ENCODE results near the gene DGKD.

DNA sequence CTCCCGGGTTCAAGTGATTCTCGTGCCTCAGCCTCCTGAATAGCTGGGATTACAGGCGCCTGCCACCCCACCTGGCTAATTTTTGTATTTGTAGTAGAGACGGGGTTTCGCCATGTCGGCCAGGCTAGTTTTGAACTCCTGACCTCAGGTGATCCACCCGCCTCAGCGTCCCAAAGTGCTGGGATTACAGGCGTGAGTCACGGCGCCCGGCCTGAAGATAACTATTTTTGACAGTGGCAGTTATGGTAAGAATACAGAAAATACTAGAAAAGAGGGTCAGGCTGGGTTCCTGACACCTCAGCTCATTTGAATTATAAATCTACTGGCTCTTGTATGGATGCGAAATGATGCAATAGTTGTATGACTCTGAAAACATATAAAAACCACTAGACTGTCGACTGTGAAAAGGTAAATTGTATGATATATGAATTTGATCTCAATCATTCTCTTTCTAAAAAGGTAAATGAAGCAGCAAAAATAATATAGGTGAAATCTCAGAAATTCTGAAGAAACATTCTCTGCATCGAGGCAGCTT lies 11.1 kb upstream of the DGKD start:
- no peak for TF ChIP-seq POLR2AphosphoS5 (IDR thresholded peaks at IDR 0.05; ENCODE audit: low read depth, low read length)
- no peak for TF ChIP-seq SIN3A (IDR thresholded peaks at IDR 0.05; ENCODE audit: borderline replicate concordance, insufficient read depth, low read length)
- TF ChIP-seq TAF1 (IDR thresholded peaks at IDR 0.05; ENCODE audit: borderline replicate concordance, insufficient read depth, low read length) = no peak
- TF ChIP-seq, protein P1, sequence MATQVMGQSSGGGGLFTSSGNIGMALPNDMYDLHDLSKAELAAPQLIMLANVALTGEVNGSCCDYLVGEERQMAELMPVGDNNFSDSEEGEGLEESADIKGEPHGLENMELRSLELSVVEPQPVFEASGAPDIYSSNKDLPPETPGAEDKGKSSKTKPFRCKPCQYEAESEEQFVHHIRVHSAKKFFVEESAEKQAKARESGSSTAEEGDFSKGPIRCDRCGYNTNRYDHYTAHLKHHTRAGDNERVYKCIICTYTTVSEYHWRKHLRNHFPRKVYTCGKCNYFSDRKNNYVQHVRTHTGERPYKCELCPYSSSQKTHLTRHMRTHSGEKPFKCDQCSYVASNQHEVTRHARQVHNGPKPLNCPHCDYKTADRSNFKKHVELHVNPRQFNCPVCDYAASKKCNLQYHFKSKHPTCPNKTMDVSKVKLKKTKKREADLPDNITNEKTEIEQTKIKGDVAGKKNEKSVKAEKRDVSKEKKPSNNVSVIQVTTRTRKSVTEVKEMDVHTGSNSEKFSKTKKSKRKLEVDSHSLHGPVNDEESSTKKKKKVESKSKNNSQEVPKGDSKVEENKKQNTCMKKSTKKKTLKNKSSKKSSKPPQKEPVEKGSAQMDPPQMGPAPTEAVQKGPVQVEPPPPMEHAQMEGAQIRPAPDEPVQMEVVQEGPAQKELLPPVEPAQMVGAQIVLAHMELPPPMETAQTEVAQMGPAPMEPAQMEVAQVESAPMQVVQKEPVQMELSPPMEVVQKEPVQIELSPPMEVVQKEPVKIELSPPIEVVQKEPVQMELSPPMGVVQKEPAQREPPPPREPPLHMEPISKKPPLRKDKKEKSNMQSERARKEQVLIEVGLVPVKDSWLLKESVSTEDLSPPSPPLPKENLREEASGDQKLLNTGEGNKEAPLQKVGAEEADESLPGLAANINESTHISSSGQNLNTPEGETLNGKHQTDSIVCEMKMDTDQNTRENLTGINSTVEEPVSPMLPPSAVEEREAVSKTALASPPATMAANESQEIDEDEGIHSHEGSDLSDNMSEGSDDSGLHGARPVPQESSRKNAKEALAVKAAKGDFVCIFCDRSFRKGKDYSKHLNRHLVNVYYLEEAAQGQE (IDR thresholded peaks at IDR 0.05; ENCODE audit: insufficient read depth in 1 of 2, low read depth in 2 of 2, low read length in 2 of 2) = no peak
- no peak for TF ChIP-seq FOXP2 (optimal IDR thresholded peaks at IDR 0.05; ENCODE audit: borderline replicate concordance, extremely low read depth, extremely low read length, insufficient read depth)
